HEK293 (cell line): ENCODE results near the gene DLG3.

ENCODE experiments used
- CTCF ChIP-seq: fragments of 450-650 bp; formaldehyde crosslinking; IDR thresholded peaks from 2 replicates; pipeline ENCODE4 v1.5.1; 2016; ENCODE audit warnings: missing biosample characterization, missing genetic modification characterization
- ZBTB17 ChIP-seq: fragments of 450-650 bp; formaldehyde crosslinking; IDR thresholded peaks from 2 replicates; pipeline ENCODE4 v1.5.1; 2016; ENCODE audit warnings: missing biosample characterization, missing genetic modification characterization
- ZNF76 ChIP-seq: fragments of 450-650 bp; formaldehyde crosslinking; IDR thresholded peaks from 2 replicates; pipeline ENCODE4; 2016; ENCODE audit warnings: low read depth, missing biosample characterization, missing genetic modification characterization, borderline replicate concordance

DNA sequence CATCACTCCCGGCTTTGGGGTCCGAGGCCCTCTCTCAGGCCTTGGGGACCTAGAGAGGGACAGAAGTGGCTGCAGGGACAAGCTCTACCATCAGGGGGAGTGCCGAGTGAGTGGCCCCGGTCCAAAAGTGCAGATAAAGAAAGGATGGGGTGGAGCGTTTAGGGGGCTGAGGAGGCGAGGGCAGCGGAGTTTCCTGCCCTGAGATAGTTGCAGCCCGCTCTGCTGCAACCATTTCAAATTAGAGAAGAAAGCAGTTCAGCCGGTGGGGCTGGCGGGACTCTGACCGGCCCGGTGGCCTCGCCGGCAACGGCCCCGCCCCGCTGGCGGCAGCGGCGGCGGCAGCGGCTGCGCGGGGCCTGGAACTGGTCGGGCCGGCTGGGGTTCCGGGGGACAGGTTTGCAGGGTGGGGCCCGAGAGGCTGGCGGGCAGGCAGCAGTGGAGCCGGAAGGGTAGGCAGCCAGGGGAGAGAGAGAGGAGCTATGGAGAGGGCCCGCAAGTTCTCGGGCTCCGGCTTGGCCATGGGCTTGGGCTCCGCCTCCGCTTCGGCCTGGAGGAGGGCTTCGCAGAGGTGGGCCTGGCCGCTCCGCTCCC, 7.6 kb downstream of the DLG3 start:
- no peak for TF ChIP-seq ZNF76 (tag by site-specific recombination)
- no peak; the same call in 1 of the 2 replicates for TF ChIP-seq CTCF
- TF ChIP-seq ZBTB17 (tag by site-specific recombination) = peak; percentile 45; the same call in 1 of the 2 replicates
